OCI-LY3 (cell line): ENCODE data around the gene TNS3.

Source experiments
- EZH2phosphoT487 ChIP-seq: fragments of 200-600 bp; shearing (Covaris generic); IDR thresholded peaks from 2 replicates; pipeline ENCODE4 v1.6.1; 2018; ENCODE audit warnings: antibody characterized with exemption, mixed run types, low read depth
- TF ChIP-seq, protein P1 (sequence below): fragments of 200-600, 300-600 bp; sonication (generic); IDR thresholded peaks from 2 replicates; pipeline ENCODE4 v1.5.1; 2014; ENCODE audit warnings: antibody characterized with exemption, low read length, low read depth

DNA sequence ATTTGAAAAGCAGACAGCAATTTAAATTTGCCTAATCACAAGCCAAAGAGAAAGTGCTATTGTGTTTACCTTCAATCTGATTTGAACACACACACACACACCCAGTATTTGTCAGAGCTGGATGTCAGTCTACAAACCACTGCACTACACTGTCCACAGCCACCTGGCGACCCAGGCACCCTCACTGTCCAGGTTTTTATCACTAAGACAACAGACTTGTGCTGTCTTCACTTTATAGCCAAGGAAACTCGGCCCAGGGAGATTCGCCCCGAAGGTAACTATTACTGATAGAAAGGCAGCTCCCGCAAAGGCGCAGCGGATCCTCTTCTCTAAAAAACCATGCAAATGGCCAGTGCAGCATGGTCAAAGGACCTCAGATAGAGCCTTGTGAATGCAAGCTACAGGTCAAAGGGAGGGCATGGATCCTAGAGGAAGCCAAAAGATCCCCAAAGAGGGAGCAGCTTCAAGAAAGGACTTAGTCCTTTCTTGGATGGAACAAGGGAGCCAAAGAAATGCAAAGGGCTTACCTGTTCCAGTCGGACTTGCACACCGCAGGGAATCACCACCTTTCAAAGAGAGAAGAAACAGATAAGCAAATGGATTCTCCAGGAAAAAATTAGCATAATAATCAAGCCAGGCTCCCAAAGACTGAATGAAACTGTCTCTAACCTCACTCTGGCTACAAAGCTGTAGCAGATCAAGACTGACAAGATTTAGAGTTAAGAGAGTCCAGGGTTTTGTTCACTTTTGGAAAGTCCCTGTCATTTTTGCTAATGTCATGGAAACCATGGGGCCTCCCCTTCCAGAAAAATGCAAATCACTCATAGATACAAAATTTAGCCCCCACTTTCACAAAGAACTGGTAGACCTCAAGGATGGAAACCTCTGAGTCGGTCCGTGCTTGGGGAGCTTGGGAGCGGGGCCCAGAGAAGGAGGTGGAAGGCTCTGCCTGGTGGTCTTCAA lies 101.1 kb downstream of the TNS3 start:
- TF ChIP-seq, protein P1, sequence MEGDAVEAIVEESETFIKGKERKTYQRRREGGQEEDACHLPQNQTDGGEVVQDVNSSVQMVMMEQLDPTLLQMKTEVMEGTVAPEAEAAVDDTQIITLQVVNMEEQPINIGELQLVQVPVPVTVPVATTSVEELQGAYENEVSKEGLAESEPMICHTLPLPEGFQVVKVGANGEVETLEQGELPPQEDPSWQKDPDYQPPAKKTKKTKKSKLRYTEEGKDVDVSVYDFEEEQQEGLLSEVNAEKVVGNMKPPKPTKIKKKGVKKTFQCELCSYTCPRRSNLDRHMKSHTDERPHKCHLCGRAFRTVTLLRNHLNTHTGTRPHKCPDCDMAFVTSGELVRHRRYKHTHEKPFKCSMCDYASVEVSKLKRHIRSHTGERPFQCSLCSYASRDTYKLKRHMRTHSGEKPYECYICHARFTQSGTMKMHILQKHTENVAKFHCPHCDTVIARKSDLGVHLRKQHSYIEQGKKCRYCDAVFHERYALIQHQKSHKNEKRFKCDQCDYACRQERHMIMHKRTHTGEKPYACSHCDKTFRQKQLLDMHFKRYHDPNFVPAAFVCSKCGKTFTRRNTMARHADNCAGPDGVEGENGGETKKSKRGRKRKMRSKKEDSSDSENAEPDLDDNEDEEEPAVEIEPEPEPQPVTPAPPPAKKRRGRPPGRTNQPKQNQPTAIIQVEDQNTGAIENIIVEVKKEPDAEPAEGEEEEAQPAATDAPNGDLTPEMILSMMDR: no peak
- TF ChIP-seq EZH2phosphoT487: no peak
